Activated CD4-positive, alpha-beta T cell treated with anti-CD3 and anti-CD28 coated beads, Interleukin-10, Interleukin-2, amounts not matched to agents 100 ng/mL and 50 ng/mL, durations not matched to agents 16 hours and 8 hours (primary cell): ENCODE results near the gene ZNF800.

Experiments
- DNase-seq: peaks from one replicate; pipeline ENCODE4 v3.0.0-alpha.2; 2020

Gene ZNF800

DNA sequence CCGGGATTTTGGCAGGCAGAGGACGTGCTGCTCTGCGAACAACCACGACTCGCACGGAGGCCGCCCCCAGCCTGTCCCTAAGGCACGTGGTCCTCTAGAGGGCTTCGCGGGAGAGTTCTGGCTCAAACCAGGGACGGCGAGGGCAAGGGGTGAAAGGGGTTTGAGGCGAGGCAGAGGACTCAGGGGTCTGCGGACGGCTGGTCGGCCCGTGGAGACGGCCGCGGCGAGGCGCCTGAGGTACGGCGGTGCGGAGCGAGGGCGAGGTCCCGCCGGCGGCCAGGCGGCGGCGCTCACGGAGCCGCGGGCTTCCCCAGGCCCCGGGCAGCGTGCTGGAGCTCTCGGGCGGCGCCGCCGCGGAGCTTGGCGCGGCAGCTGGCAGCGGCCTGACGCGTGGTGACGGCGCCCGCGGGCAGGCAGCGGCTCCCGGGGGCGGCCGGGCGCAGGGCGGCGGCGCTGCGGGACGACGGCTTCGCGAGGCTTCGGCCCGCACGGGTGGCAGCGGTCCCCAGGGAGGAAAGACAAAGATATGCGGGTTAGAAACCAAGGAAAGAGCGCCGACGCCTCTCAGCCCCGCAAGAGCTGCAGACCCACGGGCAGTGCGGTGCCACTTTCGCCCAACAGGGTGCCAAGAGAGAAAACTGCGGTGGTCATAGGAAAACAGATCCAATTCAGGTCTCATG is 44.8 kb downstream of the ZNF800 start:
- peak; percentile 79 for DNase-seq

DNA sequence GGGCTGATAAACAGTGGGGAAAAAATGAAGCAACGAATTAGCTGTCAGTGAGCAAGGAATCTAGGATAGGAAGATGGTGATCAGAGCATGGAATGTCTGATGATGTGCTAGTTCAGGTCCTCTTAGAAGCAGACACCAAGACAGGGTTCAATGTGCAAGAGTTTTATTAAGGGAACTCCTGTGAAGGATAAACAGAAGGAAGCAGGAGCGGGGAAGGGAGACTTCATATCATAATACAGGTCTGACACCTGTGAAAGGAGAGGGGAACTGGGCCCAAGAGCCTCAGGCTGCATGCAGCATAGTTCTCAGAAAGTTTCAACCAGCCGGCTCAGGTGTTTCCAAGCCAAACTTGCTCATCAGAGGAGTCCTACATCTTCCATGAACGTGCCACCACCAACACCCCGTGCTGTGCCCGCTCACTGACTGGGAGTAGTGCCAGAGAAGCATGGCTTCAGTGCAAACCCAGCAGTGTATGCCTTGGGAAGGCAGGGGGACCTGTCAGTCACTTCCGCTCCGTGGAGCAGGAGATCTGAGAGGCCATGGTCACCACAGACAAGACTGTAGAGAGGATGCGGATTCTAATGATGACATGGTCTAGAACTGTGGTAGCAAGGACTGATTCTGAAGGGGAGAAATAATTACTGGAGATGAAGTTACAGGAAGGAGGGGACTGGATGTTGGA is 45.8 kb downstream of the ZNF800 start:
- no peak for DNase-seq

DNA sequence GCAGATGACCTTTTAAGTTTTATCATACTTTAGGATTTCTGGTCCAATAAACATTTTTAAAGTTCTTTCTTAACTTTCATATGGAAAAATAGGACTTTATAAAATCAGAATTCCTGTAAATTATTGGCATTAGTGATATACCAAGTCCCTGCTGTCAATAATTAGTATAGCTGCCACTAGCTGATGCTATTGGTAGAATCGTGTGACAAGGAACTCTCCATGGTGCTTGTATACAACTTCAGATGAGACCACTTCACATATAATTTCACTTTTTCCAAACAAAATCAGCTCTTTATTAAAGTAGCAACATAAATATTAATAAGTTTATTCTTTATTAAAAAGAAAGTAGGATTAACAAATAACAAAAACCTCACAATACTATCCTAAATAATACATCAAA is 49.9 kb downstream of the ZNF800 start:
- DNase-seq = no peak

DNA sequence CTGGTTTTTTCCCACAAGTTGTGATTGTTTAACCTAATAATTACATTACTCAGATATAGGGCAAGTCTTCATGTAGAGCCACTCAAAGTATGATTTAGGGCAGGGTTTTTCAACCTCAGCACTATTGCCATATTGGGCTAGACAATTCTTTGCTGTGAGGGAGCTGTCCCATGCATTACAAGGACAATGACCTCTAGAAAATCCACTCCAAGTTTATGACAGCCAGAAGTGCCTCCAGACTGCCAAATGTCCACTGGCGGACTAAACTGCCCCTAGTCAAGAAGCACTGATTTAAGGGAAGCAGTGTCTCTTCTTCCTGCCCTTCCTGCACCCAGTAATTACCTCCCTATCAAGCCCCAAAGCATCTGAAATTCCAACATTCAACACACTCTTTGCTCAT is 54.4 kb downstream of the ZNF800 start:
- DNase-seq = no peak

DNA sequence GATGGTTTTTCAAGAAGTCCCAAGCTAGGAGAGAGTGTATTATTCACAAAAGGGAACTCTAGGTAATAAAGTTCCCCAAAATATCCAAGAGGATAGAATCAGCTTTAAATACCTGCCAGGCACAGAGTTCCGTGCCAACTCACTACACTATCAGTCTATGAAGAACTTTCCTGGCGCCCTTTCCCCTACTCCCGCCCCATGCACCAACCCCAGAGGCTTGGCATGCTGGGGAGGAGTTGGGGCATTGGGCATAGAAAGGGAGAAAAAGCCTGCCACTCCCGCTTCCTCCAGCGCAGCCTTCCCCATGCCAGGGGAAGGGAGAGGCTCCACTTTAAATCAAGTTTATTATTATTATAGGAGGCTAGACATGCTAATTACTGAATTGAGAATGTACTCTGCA is 54.9 kb downstream of the ZNF800 start:
- DNase-seq = no peak

DNA sequence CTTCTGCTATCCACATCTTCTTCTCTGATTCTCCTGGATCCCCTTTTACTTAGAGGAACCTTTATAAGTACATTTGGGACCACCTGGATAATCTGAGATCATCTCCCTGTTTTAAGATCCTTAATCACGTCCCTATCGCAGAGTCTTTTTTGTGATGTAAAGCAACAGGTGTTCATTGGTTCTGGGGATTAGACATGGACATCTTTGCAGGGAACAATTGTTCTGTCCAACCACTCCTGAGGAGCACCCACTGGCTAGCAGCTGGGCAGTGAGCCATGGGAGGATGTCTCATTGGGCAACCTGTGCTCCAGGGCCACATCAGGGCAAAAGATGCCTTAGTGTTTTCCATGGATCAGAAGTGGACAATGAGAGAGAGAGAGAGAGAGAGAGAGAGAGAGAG is 56.0 kb downstream of the ZNF800 start:
- DNase-seq = no peak

DNA sequence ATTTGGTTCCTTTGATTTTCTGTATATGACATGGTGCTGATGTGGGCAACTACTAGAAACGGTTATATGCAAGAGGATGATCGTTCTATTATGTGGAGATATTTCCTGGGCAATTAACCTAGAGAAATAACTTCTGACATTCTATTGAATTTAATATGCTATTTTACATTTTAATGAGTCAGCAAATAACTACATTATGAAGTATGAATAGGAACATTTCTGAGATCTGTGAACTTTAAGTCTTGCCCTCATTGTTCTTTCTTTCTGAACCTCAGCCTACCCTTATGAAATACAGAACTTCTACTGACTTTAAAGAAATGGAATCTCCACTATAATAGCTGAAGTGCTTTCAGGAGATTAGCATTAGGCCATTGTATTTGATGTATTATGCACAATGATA is 59.6 kb downstream of the ZNF800 start:
- DNase-seq = no peak

DNA sequence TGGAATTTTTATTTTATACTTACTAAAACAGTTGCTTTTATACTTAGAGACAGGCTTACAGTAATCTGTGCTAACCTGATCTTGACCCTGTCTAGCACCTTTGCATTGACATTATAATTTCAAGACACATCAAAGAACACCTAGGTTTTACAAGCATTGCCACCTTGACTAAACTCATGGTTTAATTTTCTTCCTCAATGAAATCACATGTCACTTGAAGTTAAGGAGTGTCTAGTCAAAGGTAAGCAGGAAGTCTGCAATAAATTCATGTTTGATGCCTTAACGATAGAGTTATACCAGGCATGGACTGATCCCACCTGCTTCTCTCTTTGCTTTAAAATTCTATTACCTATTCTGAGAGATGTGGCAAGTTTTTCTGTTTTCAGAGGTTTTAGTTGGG is 62.4 kb downstream of the ZNF800 start:
- no peak for DNase-seq

DNA sequence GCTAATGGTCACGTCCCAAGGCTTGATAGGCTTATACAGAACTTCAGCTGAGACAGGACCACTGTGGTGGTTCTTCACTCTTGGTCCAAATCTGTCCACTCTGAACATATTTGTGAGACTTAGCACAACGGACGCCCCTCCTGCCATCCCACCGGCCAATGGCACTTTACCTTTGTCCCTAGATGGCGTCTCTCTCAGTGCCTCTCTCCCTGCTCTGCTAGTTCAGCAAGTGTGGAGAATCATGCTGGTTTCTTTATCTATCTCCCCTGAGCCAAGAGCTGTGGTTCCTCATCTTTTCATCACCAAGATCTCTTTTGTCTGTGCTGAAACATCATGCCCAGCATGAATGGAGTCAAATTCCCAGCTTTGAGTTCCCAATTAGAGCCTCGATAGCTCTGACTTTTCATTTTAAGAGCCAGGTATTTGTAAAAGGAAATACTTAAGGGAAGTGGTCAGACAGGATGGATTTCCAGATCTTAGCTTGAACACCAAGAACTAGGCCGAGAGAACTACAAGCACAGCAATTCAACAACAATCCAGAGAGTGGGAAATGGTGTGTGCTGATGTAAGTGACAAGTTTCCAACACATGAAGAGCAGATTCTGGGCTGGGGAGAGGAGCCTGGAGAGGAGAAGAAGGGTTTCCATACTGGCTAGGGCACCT is 69.5 kb downstream of the ZNF800 start:
- DNase-seq = no peak

DNA sequence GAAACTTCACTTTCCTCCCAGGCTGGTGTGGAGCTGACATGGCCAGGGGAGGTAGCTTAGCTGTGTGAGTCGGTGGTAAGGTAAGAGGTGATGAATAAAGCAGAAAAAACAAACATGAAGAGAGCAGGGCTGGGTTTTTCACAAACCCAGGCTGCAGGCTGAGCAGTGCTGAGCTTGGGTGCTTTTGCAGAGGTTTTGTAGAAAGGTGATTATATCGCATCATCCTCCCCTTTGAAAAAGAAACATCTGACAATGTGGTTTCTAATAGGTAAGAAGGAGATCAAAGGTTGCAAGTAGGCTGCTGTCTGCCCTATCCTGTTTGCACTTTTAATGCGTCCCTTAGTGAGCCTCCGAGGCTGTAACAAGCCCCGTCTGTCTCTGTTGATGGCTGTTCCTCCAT is 70.2 kb downstream of the ZNF800 start:
- peak; percentile 37 for DNase-seq

DNA sequence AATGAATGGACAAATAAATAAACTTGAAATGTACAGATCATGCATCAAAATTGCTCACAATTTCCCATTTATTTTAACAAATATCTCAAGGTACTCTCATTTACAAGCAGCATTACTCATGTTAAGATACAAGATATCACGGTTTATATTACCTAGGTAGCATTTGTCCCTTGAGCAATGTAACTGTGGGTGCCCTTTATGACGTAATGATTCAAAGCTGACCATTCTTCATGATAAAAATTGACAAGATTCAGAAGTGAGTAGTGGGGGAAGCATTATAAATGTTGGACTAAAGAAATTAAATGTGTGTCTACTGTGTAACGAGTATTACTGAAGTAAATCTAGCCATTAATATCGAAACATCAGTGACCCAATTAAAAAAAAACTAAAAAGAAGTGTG is 71.5 kb downstream of the ZNF800 start:
- DNase-seq = no peak
